DOHH2 (cell line): ENCODE measurements around the gene MLIP.

ENCODE experiments used
- H3F3A ChIP-seq: fragments of 200-600 bp; sonication (generic), shearing (Covaris generic); 2 replicates; pipeline ENCODE4 v1.6.0; 2016; ENCODE audit warnings: antibody characterized with exemption, mild to moderate bottlenecking; ENCODE audit not compliant: control insufficient read depth, insufficient read depth
- H3K27ac ChIP-seq: fragments of 200-600 bp; sonication (generic); 2 replicates; pipeline ENCODE4 v1.5.1; 2014; ENCODE audit warnings: low read depth, mild to moderate bottlenecking, low read length, moderate library complexity
- H3K27me3 ChIP-seq: fragments of 200-600 bp; sonication (generic); 2 replicates; pipeline ENCODE4 v1.6.1; 2014; ENCODE audit warnings: mild to moderate bottlenecking, low read length, mixed read lengths; ENCODE audit not compliant: control insufficient read depth
- H3K36me3 ChIP-seq: fragments of 200-600 bp; sonication (generic); 2 replicates; pipeline ENCODE4 v1.6.1; 2014; ENCODE audit warnings: mild to moderate bottlenecking, low read length, moderate library complexity, mixed read lengths; ENCODE audit not compliant: control insufficient read depth
- H3K4me1 ChIP-seq: fragments of 200-600 bp; sonication (generic); 2 replicates; pipeline ENCODE4 v1.6.1; 2014; ENCODE audit warnings: mild to moderate bottlenecking, low read length, mixed read lengths; ENCODE audit not compliant: control insufficient read depth
- H3K4me2 ChIP-seq: fragments of 200-600 bp; sonication (generic); 2 replicates; pipeline ENCODE4 v1.6.0; 2014; ENCODE audit warnings: mild to moderate bottlenecking, low read length, moderate library complexity
- H3K4me3 ChIP-seq: fragments of 200-600 bp; sonication (generic); 2 replicates; pipeline ENCODE4 v1.5.1; 2014; ENCODE audit warnings: mild to moderate bottlenecking, low read length, mixed read lengths
- H3K79me2 ChIP-seq: fragments of 200-600 bp; sonication (generic); 2 replicates; pipeline ENCODE4 v1.6.1; 2014; ENCODE audit warnings: mild to moderate bottlenecking, low read length, mixed read lengths; ENCODE audit not compliant: control insufficient read depth
- H3K9me2 ChIP-seq: fragments of 200-600 bp; sonication (generic); replicated peaks from 2 replicates; pipeline ENCODE4 v1.6.1; 2014; ENCODE audit warnings: mild to moderate bottlenecking, low read length, mixed read lengths; ENCODE audit not compliant: control insufficient read depth
- H3K9me3 ChIP-seq: fragments of 200-600 bp; sonication (generic); 2 replicates; pipeline ENCODE4 v1.6.1; 2014; ENCODE audit warnings: antibody characterized with exemption, low read length, mixed read lengths; ENCODE audit not compliant: control insufficient read depth, insufficient read depth
- H4K20me1 ChIP-seq: fragments of 200-600 bp; sonication (generic); 2 replicates; pipeline ENCODE4 v1.6.0; 2014; ENCODE audit warnings: low read depth, mild to moderate bottlenecking, antibody characterized with exemption, low read length, moderate library complexity; ENCODE audit not compliant: control insufficient read depth, insufficient read depth
- CTCF ChIP-seq: fragments of 200-600 bp; sonication (generic); IDR thresholded peaks from one replicate; pipeline ENCODE4 v1.5.1; 2014; ENCODE audit warnings: antibody characterized with exemption, mild to moderate bottlenecking, low read depth, low read length; ENCODE audit not compliant: poor library complexity, severe bottlenecking
- EZH2phosphoT487 ChIP-seq: fragments of 200-600 bp; sonication (generic); IDR thresholded peaks from 2 replicates; pipeline ENCODE4 v1.6.1; 2017; ENCODE audit warnings: borderline replicate concordance, mild to moderate bottlenecking, antibody characterized with exemption, low read length, moderate library complexity, mixed read lengths

The MLIP gene

DNA sequence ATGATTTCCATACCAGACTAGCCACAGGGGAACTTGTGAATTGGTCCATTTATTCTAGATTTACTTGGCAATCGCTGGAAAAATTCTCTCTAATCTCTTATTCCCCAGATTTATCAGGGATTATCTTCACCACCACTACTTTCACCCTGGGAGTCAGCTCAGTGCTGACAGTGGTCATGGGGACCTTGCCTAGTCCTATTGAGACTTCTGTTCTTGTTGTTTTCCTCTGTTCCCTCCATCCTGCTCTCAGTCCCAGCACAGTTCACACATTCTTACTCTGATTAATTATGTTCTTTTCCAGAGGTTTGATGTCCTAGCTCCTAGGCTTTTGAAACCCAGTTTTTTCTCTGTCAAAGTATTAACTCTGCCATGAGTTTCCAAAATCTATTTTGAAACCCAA lies 103.0 kb downstream of the MLIP start:
- H3F3A ChIP-seq = no peaks in the 10 kb centered on the region
- H3K79me2 ChIP-seq = no peaks in the 10 kb centered on the region
- H3K4me1 ChIP-seq = no peaks in the 10 kb centered on the region
- no peak overlapping the region for H3K27ac ChIP-seq
- no peaks in the 10 kb centered on the region for H3K27me3 ChIP-seq
- H3K4me3 ChIP-seq = no peak overlapping the region
- TF ChIP-seq CTCF (no peak), EZH2phosphoT487 (no peak)
- no peaks in the 10 kb centered on the region for H3K36me3 ChIP-seq
- no peak overlapping the region for H3K4me2 ChIP-seq
- H3K9me2 ChIP-seq = no peaks in the 10 kb centered on the region
- H4K20me1 ChIP-seq = no peaks in the 10 kb centered on the region
- H3K9me3 ChIP-seq = no peaks in the 10 kb centered on the region

DNA sequence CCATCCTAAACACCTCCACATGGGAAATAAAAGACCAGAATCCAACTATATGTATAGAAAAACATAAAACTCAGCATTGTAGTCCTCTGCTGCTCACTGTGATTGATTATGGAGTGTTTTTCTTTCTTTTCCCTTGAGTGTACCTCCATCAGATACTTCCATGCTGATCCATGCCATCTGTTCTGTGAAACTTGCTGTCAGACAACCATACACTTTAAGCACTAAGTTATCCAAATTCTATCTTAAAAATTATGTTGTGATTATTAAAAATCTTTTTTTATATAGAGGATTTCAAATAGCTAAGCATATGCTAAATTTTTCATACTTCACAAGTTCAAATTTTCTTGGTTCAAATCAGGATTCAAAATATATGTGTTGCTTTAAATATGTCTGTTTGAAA lies 105.1 kb downstream of the MLIP start:
- Histone ChIP-seq H3K4me2 (no peak overlapping the region), H3F3A (no peaks in the 10 kb centered on the region), H3K4me1 (no peaks in the 10 kb centered on the region), H3K79me2 (no peaks in the 10 kb centered on the region), H3K4me3 (no peak overlapping the region), H4K20me1 (no peaks in the 10 kb centered on the region), H3K27ac (no peak overlapping the region), H3K9me3 (no peaks in the 10 kb centered on the region), H3K9me2 (no peaks in the 10 kb centered on the region), H3K36me3 (no peaks in the 10 kb centered on the region), H3K27me3 (no peaks in the 10 kb centered on the region)
- TF ChIP-seq EZH2phosphoT487 = no peak

GRCh38 chr6:54217018-54217417 lies 105.8 kb downstream of the MLIP start:
- no peaks in the 10 kb centered on the region for H4K20me1 ChIP-seq
- H3K9me2 ChIP-seq = no peaks in the 10 kb centered on the region
- no peaks in the 10 kb centered on the region for H3K36me3 ChIP-seq
- H3K27ac ChIP-seq = no peak overlapping the region
- no peak overlapping the region for H3K4me3 ChIP-seq
- no peaks in the 10 kb centered on the region for H3F3A ChIP-seq
- TF ChIP-seq EZH2phosphoT487 = no peak
- no peak for TF ChIP-seq CTCF
- H3K27me3 ChIP-seq = no peaks in the 10 kb centered on the region
- no peaks in the 10 kb centered on the region for H3K9me3 ChIP-seq
- no peaks in the 10 kb centered on the region for H3K79me2 ChIP-seq
- no peak overlapping the region for H3K4me2 ChIP-seq
- no peaks in the 10 kb centered on the region for H3K4me1 ChIP-seq

- Histone ChIP-seq H3K36me3 (no peaks in the 10 kb centered on the region), H3K4me1 (no peaks in the 10 kb centered on the region), H3K4me2 (no peak overlapping the region), H3F3A (no peaks in the 10 kb centered on the region), H3K9me2 (no peaks in the 10 kb centered on the region), H3K9me3 (no peaks in the 10 kb centered on the region), H3K4me3 (no peak overlapping the region), H3K27ac (no peak overlapping the region), H4K20me1 (no peaks in the 10 kb centered on the region), H3K27me3 (no peaks in the 10 kb centered on the region), H3K79me2 (no peaks in the 10 kb centered on the region)
- TF ChIP-seq EZH2phosphoT487 = no peak
- no peak for TF ChIP-seq CTCF
These were observed 111.0 kb downstream of the MLIP start for GRCh38 chr6:54222217-54222616.
